Measurements from ENCODE around the gene HPCAL1. TPM values are rescaled to one million over a fixed set of nuclear protein-coding genes. Genes with fewer than 3 reads are reported as not detected.

HPCAL1 gene
- total and polyA plus RNA-seq, 2 of the 8 experiments (the other 6 are each of a cell fraction or from before 2014, with no cell fraction given) = 5.8 to 8.6 TPM

- no peak for TF ChIP-seq KDM1A (IDR thresholded peaks at IDR 0.05; ENCODE audit: borderline replicate concordance, low read length)
- no peak for TF ChIP-seq CEBPB (IDR thresholded peaks at IDR 0.05; ENCODE audit: low read depth, low read length)
- no peak for TF ChIP-seq RNF2 (IDR thresholded peaks at IDR 0.05; ENCODE audit: borderline replicate concordance, low read depth, low read length, missing control alignments, poor library complexity, severe bottlenecking)
These were observed 30.5 kb downstream of the HPCAL1 start (continued) for GRCh38 chr2:10333247-10333613.
